GM18502 (cell line): ENCODE results near the gene RGS19.
"Not testable (repeated sequence)": the region's sequence is repeated elsewhere in the genome, so short reads cannot be mapped to it uniquely, and the experiment has no call there.

ENCODE experiments used
- ATAC-seq: cut with Tn5 transposase; IDR thresholded peaks from one replicate; pipeline ENCODE4 v1.9.1; 2021; ENCODE audit warnings: mild to moderate bottlenecking; ENCODE audit not compliant: unreplicated experiment, poor library complexity

RGS19 gene, protein sequence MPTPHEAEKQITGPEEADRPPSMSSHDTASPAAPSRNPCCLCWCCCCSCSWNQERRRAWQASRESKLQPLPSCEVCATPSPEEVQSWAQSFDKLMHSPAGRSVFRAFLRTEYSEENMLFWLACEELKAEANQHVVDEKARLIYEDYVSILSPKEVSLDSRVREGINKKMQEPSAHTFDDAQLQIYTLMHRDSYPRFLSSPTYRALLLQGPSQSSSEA

DNA sequence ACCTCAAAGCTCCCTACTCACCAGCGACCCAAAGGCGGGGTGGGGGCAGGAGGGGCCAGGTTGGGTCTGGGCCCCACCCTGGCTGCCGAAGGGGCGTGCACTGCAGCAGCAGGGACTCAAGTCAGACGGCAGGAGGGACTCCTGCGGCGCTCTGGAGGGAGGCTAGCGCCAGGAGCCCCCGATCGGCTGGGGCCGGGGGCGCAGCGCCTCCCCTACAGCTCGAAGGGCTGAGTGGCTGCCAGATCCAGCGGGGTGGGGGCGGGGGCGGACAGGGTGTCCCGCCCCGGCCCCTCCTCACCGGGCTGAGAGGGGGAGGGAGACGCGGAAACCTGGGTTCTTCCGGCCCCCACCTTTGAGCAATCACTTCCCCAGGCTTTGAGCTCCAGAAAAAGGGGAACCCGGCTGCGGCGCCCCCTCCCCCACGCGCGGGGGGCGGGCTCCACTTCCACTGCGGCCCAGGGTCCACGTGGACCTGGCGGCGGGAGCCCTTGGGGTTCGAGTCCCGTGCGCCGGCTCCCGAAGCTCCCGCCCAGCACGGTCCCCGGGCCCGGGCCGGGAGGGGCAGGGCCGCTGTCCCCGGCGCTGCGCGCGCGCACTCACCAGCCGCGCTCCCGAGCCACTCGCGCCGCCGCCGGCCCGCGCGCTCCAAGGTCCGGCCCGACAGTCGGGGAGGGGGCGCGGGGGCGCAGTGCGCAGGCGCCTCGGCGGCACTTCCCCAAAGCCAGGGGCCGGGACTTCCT is at the start of gene RGS19:
TSS of gene RGS19 (minus strand) at position 246 of the 740 bp plus-strand sequence. CDS start 2,632 bp downstream, outside the sequence.
- ATAC-seq: peak; percentile 47

DNA sequence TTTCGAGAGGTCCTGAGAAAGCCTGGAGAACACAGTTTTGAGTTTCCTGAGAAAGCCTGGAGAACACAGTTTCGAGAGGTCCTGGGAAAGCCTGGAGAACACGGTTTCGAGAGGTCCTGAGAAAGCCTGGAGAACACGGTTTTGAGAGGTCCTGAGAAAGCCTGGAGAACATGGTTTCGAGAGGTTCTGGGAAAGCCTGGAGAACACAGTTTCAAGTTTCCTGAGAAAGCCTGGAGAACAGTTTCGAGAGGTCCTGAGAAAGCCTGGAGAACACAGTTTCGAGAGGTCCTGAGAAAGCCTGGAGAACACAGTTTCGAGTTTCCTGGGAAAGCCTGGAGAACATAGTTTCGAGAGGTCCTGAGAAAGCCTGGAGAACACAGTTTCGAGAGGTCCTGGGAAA is 44.2 kb upstream of the RGS19 start:
- not testable (repeated sequence) for ATAC-seq

DNA sequence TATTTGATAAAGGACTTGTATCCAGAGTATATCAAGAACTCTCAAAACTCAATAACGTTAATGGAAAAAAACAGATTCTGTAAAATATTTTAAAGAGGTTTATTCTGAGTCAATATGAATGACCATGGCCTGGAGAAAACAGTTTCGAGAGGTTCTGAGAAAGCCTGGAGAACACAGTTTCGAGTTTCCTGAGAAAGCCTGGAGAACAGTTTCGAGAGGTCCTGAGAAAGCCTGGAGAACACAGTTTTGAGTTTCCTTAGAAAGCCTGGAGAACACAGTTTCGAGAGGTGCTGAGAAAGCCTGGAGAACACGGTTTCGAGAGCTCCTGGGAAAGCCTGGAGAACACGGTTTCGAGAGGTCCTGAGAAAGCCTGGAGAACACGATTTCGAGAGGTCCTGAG is 43.6 kb upstream of the RGS19 start:
- not testable (repeated sequence) for ATAC-seq

DNA sequence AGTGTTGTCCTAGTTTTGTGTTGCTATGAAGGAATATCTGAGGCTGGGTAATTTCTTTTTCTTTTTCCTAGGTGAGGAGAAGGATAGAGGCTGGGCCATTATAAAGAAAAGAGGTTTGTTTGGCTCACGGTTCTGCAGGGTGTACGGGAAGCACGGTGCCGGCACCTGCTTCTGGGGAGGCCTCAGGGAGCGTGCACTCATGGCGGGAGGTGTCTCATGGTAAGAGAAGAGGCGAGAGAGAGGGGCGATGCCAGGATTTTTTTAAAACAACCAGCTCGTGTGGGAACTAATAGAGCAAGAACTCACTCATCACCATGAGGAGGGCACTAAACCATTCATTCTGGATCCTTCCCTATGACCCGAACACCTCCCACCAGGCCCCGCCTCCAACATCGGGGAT is 42.3 kb upstream of the RGS19 start:
- no peak for ATAC-seq

DNA sequence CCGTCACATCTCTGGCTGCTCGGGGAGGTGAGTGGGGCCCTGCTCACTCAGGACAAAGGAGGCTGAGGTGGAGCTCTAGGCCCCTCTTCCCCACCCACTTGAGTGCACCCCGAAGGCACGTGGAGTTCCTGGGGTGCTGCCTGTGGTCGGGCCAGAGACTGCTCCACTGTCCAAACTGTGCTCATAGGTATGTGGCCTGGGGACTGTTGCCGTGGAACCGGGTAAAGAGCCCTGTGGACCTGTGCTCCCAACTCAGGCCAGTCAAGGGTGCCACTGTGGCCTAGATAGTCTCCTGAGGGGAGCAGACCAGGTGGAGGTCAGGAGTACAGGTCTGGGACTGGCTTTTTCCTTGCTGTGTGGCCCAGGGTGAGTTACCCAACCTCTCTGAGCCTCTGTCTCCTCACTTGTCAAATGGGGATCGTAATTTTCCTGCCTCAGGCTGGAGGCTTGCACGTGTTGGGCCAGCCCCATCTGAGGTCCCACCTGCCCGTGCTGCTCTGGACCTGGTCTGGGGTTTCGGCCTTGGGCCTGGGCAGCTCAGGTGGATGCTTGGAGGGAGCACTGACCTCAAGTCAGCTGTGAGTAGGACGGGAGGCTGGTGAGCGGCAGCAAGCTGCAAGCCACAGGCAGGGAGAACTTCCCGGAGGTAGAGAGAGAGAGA is 40.5 kb upstream of the RGS19 start:
- no peak for ATAC-seq

DNA sequence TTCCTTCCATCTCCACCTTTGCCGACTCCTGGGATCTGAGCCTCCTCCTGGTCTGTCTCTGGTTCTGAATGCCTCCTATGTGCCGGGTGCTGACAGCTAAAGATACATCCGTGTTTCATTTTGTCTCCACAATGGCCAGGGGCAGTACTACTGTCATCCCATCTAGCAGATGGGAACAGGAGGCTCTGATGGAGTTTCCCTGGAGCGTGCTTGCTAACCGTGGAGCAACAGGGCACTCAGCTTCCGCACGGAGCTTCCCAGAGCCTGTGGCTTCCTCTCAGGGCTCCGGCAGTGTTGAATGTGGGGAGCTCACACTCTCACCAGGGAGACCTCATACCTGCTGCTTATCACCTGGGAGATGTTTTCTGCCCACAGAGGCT is 40.0 kb upstream of the RGS19 start:
- no peak for ATAC-seq

DNA sequence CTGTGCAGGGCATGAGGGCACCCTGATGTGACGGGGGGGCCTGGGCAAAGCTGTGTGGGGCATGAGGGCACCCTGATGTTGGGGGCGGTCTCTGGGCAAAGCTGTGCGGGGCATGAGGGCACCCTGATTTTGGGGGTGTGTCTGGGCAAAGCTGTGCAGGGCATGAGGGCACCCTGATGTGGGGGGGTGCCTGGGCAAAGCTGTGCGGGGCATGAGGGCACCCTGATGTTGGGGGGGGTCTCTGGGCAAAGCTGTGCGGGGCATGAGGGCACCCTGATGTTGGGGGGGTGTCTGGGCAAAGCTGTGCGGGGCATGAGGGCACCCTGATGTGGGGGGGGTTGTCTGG is 38.1 kb upstream of the RGS19 start:
- ATAC-seq: not testable (repeated sequence)

DNA sequence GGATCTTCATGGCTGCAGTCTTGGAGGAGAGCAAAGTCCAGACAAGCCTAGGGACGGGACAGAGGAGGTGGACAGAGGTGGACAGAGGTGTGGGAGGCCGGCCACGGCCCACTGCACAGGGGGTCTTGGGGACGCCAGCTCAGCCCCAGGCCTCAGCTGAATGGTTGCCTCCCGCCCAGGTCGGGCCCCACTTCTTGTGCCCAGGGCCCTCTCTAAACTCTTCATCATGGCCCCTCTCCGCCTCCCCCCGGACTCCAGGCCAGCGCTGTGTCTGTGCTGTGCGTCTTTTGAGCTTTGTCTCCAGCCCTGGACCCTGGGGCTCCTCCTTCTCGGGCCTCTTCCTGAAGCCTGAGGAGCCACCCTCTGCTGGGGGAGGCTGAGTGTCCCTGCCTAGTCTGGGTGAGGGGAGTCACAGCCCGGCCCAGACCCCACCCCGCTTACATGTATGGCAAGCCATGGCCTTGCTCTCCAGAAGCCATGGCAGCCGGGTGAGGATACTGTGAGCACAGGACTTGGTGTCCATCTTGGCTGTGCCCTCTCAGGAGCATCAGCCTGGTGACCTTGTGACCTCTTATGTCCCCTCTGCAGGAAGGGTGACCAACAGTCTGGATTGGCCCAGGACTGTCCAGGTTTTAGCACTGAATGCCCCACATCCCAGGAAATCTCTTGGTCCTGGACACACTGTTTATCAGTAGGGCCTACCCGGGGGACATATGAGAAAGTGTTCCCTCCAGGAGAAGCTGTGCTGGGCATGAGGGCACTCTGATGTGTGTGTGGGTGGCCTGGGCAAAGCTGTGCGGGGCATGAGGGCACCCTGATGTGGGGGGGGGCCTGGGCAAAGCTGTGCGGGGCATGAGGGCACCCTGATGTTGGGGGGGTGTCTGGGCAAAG is 37.5 kb upstream of the RGS19 start:
- no peak for ATAC-seq

DNA sequence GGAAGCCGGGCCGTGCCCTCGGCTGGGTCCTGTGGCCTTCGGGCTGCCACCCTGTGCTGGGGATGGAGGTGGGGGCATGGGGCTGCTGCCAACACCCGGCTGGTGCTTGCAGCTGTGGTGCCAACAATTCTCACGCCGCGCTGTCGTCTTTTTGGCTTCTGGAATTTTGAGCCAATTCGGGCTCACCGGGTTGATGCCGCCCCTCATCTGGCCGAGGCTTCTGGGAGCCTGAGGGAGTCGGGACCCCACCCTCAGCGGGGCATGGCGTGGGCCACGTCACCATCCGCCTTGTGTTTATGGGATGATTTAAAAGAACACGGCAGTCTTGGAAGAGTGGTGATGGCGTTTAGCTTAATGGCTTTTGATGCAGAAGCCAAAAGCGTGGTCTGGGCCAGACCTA is 36.7 kb upstream of the RGS19 start:
- ATAC-seq: no peak

DNA sequence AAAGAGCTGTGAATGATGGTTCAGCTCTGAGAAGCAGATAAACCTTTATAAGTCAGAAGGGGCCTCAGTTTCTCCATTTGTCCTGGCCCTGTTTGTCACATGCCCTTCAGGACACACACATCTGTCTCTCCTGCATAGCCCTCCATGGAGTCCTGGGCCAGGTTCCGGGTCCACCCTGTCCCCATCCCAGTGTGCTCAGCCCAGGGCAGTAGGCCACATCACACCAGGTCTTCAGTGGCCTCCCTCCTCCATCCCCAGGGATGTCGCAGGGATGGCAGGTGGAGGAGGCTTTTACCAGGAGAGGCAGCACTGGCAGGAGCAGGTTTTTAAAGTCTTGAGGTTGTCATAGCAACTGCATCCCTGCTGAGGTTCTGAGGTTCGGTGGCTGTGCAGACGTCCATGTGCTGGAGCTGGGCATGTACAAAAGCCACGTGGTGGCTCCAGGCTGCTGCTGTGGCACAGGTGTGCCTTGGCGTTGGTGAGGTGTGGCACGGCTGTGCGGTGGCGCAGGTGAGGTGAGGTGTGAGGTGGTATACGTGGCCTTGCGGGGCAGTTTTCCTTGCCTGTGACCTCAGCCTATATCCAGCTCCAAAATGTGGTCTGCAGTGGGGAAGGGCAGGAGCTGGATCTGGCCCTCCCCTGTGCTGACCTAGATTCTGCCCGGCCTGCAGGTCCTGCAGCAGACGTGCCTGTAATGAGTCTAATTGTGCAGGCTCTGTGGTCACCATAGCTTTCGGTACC is 36.0 kb upstream of the RGS19 start:
- ATAC-seq: no peak

DNA sequence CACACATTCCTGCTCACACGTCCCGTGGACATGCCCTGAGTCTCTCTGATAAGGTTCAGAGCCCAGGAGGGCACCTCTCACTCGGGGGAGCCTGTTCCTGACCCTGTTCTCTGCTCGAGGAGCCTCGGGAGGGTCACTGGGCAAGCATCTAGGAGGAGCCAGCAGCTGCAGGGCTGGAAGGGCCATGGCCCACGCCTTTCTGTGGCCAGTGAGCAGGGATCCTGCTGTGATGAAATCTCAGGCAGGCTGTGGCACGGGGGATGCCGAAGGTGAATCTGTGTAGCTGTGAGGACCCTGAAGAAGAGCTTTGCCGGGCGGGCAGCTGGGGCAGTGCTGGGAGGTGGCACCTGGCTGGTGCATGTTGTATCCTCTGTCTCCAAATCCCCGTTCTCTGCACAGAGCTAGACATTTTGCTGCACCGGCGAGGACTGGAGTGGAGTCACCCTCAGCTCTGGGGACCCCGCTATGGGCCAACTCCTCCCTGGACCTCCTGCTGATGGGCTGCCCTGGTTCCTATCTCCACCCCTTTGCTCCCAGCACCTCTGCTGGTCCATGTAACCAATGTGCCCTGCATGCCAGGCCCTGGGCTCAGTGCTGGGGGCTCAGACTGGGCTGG is 35.1 kb upstream of the RGS19 start:
- no peak for ATAC-seq

DNA sequence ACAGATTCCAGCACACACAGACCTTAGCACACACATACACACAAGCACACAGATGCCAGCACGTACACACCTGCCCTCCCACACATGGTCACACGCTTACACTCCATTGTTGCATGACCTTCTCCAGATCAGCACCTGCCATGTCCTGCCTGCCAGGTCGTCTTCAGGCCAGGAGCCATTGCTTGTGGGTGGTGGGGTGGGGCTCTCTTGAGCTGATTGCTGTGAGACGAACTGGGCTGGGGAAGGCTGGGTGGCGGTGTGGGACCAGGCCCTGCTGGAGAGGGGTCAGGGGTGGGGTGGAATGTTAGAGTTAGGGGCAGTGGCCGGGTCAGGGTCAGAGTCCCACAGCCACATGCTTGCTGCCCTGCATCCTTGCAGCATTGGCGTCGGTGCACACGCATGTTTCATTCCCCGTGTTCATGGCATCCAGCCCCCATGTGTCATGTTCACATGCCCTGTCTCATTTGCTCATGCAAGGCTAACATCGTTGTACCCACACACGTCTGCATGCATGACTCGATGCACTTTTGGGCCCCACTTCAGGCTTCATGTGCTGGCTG is 34.6 kb upstream of the RGS19 start:
- ATAC-seq: no peak

DNA sequence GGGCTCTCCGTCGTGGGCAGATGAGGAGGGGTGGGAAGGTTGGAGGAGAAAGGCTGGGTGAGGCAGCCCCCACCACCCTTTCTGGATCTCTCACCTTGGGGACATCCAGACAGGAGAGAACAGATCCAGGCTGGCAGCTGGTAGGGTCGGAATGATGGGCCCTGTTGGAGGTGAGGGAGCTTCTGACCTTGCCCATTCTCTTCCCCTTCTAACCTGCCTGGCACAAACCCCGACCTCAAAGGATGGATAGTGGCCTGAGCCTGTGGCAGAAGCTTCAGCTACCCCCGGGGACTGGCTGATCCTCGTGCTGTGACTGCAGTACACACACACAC is 34.1 kb upstream of the RGS19 start:
- ATAC-seq: no peak

DNA sequence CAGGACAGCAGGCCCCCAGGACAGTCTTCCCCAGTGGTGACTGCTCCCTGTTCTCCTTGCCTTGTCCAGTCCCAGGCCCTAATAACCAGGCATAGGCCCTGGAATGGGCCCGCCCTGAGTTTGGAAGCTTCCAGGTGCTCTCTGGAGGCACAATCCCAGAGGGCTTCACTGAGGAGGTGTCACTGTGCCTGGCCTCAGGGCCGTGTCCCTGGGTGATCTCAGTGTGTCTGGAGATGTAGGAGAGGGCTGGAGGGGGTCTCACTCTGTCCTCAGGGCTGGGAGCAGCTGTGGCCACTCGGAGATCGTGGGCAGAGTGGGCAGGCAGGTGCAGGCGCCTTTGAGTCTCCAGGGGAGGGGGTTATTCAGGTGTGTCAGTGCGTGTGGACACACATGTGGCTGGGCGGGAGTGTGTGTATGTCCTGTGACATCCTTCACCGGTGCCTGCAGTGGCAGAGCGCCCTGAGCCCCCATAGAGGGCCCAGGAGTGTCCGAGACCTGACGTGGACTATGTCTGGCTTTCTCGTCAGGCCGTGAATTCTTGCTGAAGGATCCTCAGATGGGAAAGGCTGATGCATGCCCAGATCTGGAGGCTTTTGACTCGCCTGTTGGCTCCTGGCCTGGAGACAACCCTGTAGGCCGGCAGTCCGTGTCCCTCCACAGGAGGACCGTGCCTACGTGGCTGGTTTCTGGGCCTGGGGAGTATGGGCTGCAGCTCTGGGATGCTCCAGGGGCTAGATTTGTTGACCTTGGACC is 33.5 kb upstream of the RGS19 start:
- no peak for ATAC-seq

DNA sequence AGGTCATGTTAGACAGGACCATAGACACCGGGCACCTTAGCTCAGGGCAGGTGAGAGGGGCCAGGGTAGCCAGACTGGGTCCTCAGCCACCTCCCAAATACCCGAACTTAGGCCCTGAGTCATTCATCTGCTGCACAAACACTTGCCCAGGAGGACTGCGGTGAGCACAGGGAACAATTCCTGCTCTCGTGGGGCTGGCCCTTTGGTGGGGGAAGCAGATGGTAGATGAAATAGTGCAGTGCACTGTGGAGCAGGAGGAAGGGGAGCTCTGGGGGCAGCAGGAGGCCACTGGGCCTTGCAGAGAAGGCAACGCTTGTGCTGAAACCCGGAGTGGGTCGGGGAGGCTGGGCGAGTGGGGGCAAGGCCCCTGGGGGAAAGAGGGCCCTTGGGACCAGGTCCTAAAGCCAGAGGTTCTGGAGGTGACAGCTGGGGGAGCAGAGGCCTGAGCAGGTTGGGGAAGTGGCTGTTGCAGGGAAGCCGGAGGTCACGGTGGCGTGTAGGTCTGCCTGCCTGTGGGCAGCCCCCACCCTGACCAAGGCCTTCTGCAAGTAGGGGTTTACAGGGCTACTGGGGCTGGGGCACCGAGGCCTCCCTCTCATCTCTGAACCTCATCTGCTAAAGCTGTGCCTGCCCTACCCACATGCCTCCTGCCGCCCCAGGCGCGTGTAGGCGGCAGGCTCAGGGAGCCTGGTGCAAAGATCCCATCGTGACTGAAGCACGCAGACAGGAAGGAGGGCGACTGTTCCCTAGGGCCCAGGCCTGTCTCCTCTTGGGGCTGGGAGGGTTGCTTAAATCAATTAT is 32.7 kb upstream of the RGS19 start:
- ATAC-seq: no peak

DNA sequence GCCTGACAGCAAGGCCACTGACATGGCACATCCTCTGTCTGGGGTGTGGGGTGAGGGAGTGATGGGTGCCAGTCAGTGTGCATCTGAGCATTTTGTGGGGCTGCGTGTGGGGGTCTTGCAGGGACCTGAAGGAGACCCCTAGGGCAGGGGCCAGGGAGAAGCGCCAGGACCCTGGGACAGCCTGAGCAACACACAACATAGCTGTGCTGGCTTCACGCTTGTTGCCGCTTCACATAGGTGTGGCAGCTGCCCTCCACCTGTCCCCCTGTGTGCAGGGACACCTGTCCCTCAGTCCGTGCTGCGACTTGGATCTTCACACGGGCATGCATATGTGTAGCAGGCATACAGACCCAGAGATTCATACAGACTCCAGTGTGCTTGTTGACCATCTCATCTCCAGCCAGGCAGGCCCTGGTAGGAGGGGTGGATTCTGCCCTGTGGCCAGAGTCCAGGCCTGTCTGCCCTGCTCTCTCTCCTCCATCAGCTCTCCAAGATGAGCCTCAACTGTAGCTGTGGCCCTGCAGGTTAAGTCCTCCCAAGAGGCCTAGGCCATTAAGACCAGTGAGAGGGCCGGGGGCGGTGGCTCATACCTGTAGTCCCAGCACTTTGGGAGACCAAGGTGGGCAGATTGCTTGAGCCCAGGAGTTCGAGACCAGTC is 31.2 kb upstream of the RGS19 start:
- no peak for ATAC-seq

DNA sequence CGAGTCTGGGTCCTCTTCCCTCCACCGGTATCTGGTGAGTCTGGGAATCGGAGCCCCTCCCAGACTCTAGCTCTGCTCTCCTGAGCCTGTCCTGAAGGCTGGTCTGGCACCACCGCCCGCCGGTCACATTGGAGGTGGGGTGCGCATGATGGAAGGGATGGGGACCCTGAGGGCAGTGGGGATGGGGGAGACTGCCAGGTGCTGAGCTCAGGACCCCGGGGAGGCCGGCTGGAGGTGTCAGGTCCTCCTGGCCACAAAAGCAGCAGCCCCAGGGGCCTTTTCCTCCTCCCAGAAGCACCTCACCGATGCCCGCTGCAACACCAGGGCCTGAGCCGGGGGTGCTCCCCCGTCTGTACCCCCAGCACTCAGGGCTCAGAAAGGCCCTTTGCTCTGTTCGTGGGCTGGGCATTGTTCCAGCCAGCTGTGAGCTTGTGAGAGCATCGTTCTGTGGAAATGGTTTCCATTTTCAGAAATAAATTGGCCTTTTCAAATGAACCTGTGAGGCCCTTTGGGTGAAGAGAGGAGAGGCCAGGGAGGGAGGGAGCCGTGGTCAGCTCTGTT is 30.6 kb upstream of the RGS19 start:
- no peak for ATAC-seq
